GM12801 (cell line): ENCODE results near the gene BRPF1.

Experiments
- TF ChIP-seq, protein P1 (sequence below): IDR thresholded peaks from one replicate; pipeline ENCODE4 v1.5.1; 2011; ENCODE audit warnings: control low read depth; ENCODE audit not compliant: insufficient read length; ENCODE audit errors: extremely low read depth

The BRPF1 gene

GRCh38 chr3:9742560-9742959 lies 11.0 kb downstream of the BRPF1 start:
- TF ChIP-seq, protein P1, sequence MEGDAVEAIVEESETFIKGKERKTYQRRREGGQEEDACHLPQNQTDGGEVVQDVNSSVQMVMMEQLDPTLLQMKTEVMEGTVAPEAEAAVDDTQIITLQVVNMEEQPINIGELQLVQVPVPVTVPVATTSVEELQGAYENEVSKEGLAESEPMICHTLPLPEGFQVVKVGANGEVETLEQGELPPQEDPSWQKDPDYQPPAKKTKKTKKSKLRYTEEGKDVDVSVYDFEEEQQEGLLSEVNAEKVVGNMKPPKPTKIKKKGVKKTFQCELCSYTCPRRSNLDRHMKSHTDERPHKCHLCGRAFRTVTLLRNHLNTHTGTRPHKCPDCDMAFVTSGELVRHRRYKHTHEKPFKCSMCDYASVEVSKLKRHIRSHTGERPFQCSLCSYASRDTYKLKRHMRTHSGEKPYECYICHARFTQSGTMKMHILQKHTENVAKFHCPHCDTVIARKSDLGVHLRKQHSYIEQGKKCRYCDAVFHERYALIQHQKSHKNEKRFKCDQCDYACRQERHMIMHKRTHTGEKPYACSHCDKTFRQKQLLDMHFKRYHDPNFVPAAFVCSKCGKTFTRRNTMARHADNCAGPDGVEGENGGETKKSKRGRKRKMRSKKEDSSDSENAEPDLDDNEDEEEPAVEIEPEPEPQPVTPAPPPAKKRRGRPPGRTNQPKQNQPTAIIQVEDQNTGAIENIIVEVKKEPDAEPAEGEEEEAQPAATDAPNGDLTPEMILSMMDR = no peak

GRCh38 chr3:9743548-9743947 lies 12.0 kb downstream of the BRPF1 start:
- TF ChIP-seq, protein P1 = no peak

DNA sequence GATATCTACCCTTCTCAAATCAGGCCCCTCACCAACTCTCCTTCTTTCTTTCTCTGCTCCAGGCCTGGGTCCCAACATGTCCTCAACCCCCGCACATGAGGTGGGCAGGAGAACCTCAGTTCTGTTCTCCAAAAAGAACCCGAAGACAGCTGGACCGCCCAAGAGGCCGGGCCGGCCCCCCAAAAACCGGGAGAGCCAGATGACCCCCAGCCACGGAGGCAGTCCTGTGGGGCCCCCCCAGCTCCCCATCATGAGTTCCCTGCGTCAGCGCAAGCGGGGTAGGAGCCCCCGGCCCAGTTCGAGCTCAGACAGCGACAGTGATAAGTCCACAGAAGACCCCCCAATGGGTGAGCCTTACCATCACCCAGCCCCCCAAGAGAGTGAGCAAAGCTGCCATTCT lies 12.6 kb downstream of the BRPF1 start:
- TF ChIP-seq, protein P1 = no peak

GRCh38 chr3:9745521-9745920 lies 14.0 kb downstream of the BRPF1 start:
- TF ChIP-seq, protein P1 = no peak

DNA sequence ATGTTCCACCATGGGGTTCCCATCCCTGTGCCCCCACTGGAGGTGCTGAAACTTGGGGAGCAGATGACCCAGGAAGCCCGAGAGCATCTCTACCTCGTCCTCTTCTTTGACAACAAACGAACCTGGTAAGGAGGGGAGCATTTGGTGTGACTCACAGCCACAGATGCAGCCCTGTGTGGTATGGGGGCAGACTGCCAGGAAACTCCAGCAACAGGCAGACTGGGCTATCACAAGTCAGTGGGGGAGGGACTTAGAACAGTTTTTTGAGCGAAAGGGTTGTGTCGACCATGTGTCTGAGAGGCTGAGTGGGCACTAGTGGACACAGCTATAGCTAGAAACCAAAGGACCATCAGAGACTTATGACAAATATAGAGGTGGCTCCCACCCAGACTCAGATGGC lies 14.8 kb downstream of the BRPF1 start:
- TF ChIP-seq, protein P1 = no peak

GRCh38 chr3:9747267-9747666 lies 15.7 kb downstream of the BRPF1 start:
- TF ChIP-seq, protein P1 = no peak

- TF ChIP-seq, protein P1 = no peak
Measured at GRCh38 chr3:9748031-9748430, 16.5 kb downstream of the BRPF1 start.

DNA sequence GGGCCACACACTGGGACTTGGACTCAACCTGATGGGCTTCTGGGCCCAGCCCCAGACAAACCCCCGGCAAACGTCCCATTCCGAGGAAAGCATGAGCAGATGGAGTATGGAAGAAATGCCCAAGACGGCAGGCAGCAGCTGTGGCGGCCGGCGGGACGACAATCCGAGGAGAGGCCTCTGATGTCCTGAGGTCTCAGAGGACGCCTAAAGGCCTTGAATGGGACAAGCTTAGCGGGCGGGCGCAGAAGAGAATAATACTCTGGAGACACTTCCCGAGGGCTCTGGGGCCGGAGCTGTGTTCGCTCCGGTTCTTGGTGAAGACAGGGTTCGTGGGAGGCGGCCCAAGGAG lies 17.7 kb downstream of the BRPF1 start:
- TF ChIP-seq, protein P1 = no peak
